ENCODE results near the gene BUB1B. TPM values are rescaled to one million over a fixed set of nuclear protein-coding genes. Genes with fewer than 3 reads are reported as not detected.
"Not testable (repeated sequence)": the region's sequence is repeated elsewhere in the genome, so short reads cannot be mapped to it uniquely, and the experiment has no call there.

The BUB1B gene
- total RNA-seq, 3 donors from 2014 or later, result 12.1 to 17.4 (median 15.6) TPM

GRCh38 chr15:40128766-40129660 lies 31.9 kb upstream of the BUB1B start:
- Mint-ChIP-seq H3K4me1 (ENCODE audit: low read depth) (no peaks in the 10 kb centered on the region), H3K9me3 (no peaks in the 10 kb centered on the region), H3K36me3 (ENCODE audit: insufficient read depth) (no peaks in the 10 kb centered on the region), H3K4me3 (no peak overlapping the region), H3K27me3 (ENCODE audit: low read depth) (peaks cover 11% of the 10 kb centered on the region)
- peak; percentile 32 to 45 for ATAC-seq
- DNase-seq, result no peak

- H3K4me3 Mint-ChIP-seq, result no peak overlapping the region
- no peaks in the 10 kb centered on the region for H3K4me1 Mint-ChIP-seq (ENCODE audit: low read depth)
- ATAC-seq (no peak), DNase-seq (no peak)
- peaks cover 11% of the 10 kb centered on the region for H3K27me3 Mint-ChIP-seq (ENCODE audit: low read depth)
- H3K9me3 Mint-ChIP-seq, result no peaks in the 10 kb centered on the region
- H3K36me3 Mint-ChIP-seq (ENCODE audit: insufficient read depth), result no peaks in the 10 kb centered on the region
Measured at GRCh38 chr15:40130118-40130517, 30.8 kb upstream of the BUB1B start.

DNA sequence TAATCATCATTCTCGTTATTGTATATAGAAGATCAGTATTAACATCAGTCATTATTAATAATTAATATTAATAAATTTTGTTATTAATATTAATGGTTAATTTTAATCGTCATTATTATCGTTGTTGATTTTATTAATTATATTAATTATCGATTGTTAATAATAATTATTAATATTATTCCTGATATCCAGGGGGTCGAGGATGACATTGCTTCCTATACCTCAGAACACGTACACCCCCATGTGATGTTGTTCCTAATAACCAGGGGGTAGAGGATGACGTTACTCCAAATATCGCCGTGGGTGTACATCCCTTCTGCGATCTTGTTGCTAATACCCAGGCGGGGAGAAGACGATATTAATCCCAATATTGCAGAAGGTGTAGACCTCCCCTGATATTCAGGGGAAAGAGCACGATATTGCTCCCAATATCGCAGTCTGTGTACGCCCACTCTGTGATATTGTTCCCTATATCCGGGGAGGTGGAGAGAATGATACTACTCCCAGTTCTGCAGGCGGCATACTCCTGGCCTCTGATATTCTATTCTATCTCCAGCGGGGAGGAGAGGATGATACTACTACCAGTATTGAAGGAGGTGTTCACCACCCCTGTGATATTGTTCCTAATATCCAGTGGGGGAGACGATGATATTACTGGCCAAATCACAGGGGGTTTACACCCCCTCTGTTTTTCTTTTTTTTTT lies 29.9 kb upstream of the BUB1B start:
- no peak overlapping the region for H3K4me3 Mint-ChIP-seq
- no peaks in the 10 kb centered on the region for H3K4me1 Mint-ChIP-seq (ENCODE audit: low read depth)
- peaks cover 11% of the 10 kb centered on the region for H3K27me3 Mint-ChIP-seq (ENCODE audit: low read depth)
- DNase-seq (no peak), ATAC-seq (no peak)
- no peaks in the 10 kb centered on the region for H3K9me3 Mint-ChIP-seq
- H3K36me3 Mint-ChIP-seq (ENCODE audit: insufficient read depth), result no peaks in the 10 kb centered on the region

GRCh38 chr15:40133544-40133943 lies 27.3 kb upstream of the BUB1B start:
- Mint-ChIP-seq H3K36me3 (ENCODE audit: insufficient read depth) (no peaks in the 10 kb centered on the region), H3K4me1 (ENCODE audit: low read depth) (no peaks in the 10 kb centered on the region), H3K4me3 (no peak overlapping the region), H3K9me3 (no peaks in the 10 kb centered on the region), H3K27me3 (ENCODE audit: low read depth) (peaks cover 14% of the 10 kb centered on the region)
- ATAC-seq, result no peak
- DNase-seq, result no peak

DNA sequence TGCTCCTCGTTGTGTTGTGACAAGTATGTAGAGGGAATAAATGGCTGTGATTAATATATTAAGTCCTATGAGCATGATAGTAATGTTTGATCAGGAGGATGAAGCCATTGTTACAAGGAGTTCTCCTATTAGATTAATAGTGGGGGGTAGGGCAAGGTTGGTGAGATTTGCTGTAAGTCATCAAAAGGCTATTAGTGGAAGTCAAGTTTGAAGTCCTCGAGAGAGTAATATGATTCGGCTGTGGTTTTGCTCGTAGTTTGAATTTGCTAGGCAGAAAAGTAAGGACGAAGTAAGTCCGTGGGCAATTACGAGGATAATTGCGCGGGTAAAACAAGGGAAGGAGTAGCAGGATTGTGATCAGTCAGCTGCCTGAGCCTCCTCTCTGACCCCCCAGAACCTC lies 26.0 kb upstream of the BUB1B start:
- no peaks in the 10 kb centered on the region for H3K9me3 Mint-ChIP-seq
- ATAC-seq, result no peak
- H3K4me1 Mint-ChIP-seq (ENCODE audit: low read depth), result no peaks in the 10 kb centered on the region

DNA sequence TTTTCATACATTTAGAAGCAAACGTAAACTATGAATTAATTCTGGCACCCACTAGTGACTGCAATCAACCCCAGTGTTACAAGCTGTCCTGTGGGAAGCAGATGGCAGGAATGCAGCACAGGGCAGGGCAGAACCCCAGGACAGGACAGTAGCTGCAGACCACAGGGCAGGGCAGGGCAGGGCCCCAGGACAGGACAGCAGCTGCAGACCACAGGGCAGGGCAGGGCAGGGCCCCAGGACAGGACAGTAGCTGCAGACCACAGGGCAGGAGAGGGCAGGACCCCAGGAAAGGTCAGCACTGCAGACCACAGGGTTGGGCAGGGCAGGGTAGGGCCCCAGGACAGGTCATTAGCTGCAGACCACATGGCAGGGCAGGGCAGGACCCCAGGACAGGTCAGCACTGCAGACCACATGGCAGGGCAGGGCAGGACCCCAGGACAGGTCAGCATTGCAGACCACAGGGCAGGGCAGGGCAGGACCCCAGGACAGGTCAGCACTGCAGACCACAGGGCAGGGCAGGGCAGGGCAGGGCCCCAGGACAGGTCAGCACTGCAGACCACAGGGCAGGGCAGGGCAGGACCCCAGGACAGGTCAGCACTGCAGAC lies 24.9 kb upstream of the BUB1B start:
- not testable (repeated sequence) for H3K4me3 Mint-ChIP-seq; H3K4me1 Mint-ChIP-seq (ENCODE audit: low read depth); DNase-seq; H3K27me3 Mint-ChIP-seq (ENCODE audit: low read depth); H3K36me3 Mint-ChIP-seq (ENCODE audit: insufficient read depth); H3K9me3 Mint-ChIP-seq; ATAC-seq

More for the DNA sequence above, 26.0 kb upstream of the BUB1B start:
- Mint-ChIP-seq H3K4me3 (no peak overlapping the region), H3K27me3 (ENCODE audit: low read depth) (peaks cover 6% of the 10 kb centered on the region), H3K36me3 (ENCODE audit: insufficient read depth) (no peaks in the 10 kb centered on the region)
- no peak for DNase-seq

DNA sequence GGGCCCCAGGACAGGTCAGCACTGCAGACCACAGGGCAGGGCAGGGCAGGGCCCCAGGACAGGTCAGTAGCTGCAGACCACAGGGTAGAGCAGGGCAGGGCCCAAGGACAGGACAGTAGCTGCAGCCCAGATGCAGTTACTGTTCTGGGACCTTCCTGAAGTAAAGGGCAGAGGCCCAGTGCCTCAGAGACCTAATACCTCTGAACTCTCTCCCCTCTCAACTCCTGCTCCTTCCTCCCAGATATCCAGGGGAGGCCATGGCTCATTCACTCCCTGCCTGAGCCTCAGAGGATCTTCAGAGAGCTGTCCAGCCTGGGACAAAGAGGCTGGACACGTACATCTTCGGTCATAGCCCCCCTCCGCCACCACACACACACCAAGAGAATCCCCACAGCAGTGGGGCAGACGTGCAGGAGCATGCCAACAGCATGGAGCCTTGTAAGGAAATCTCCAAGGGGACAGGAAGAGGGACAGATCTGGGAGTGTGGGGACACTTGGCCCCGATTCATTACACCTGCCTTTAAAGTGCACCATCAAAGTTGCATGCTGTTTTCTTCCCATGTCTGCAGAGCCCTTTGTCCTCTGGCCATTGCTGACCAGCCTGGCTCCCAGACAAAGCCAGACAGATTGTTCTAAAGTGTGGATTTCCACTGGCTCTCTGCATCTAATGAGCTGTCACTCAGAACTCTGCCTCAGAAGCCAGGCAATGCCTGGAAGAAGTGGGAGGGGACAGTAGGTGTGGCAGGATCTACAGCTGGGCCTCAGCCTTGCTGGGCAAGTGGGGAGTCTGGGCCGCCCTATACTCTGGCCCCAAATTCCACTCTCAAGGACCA lies 24.2 kb upstream of the BUB1B start:
- no peaks in the 10 kb centered on the region for H3K9me3 Mint-ChIP-seq
- DNase-seq, result no peak
- H3K4me1 Mint-ChIP-seq (ENCODE audit: low read depth), result no peaks in the 10 kb centered on the region
- no peak overlapping the region for H3K4me3 Mint-ChIP-seq
- peaks cover 2% of the 10 kb centered on the region for H3K27me3 Mint-ChIP-seq (ENCODE audit: low read depth)
- no peaks in the 10 kb centered on the region for H3K36me3 Mint-ChIP-seq (ENCODE audit: insufficient read depth)
- ATAC-seq, result no peak

GRCh38 chr15:40137303-40138200 lies 23.3 kb upstream of the BUB1B start:
- ATAC-seq (no peak), DNase-seq (no peak)
- Mint-ChIP-seq H3K9me3 (no peaks in the 10 kb centered on the region), H3K4me3 (no peak overlapping the region), H3K27me3 (ENCODE audit: low read depth) (peaks cover 2% of the 10 kb centered on the region), H3K4me1 (ENCODE audit: low read depth) (no peaks in the 10 kb centered on the region), H3K36me3 (ENCODE audit: insufficient read depth) (no peaks in the 10 kb centered on the region)

- H3K4me3 Mint-ChIP-seq; DNase-seq; H3K4me1 Mint-ChIP-seq (ENCODE audit: low read depth); ATAC-seq; H3K27me3 Mint-ChIP-seq (ENCODE audit: low read depth); H3K9me3 Mint-ChIP-seq; H3K36me3 Mint-ChIP-seq (ENCODE audit: insufficient read depth): not testable (repeated sequence)
Measured at GRCh38 chr15:40138201-40138570, 22.7 kb upstream of the BUB1B start.

DNA sequence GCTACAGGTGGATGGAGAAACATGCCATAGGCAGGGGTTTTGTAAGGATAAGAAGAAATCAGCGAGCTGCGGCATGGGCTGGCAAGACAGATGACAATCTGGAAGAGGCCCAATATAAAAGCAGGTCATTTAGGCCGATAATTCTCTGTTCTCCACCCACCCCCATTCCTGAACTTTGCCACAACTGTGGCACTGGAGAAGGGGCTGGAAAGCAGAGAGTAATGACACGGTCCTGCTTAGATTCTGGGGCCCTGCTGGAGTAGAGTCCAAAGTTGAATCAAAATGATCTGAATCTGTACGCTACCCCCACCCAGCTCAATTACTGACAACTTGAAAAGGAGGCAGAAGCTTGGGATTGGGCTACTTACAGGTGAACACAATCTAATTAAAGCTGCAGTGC lies 18.4 kb upstream of the BUB1B start:
- DNase-seq, result no peak
- H3K36me3 Mint-ChIP-seq (ENCODE audit: insufficient read depth), result no peaks in the 10 kb centered on the region
- H3K9me3 Mint-ChIP-seq, result no peaks in the 10 kb centered on the region
- H3K27me3 Mint-ChIP-seq (ENCODE audit: low read depth), result no peaks in the 10 kb centered on the region
- no peak for ATAC-seq
- no peaks in the 10 kb centered on the region for H3K4me1 Mint-ChIP-seq (ENCODE audit: low read depth)
- H3K4me3 Mint-ChIP-seq, result no peak overlapping the region

- H3K9me3 Mint-ChIP-seq, result no peaks in the 10 kb centered on the region
- H3K27me3 Mint-ChIP-seq (ENCODE audit: low read depth), result no peaks in the 10 kb centered on the region
- peak in 1 of 2 donors; percentile 21 for ATAC-seq
- H3K36me3 Mint-ChIP-seq (ENCODE audit: insufficient read depth), result no peaks in the 10 kb centered on the region
- H3K4me3 Mint-ChIP-seq, result no peak overlapping the region
- no peaks in the 10 kb centered on the region for H3K4me1 Mint-ChIP-seq (ENCODE audit: low read depth)
- no peak for DNase-seq
Measured at GRCh38 chr15:40146037-40146436, 14.8 kb upstream of the BUB1B start.

DNA sequence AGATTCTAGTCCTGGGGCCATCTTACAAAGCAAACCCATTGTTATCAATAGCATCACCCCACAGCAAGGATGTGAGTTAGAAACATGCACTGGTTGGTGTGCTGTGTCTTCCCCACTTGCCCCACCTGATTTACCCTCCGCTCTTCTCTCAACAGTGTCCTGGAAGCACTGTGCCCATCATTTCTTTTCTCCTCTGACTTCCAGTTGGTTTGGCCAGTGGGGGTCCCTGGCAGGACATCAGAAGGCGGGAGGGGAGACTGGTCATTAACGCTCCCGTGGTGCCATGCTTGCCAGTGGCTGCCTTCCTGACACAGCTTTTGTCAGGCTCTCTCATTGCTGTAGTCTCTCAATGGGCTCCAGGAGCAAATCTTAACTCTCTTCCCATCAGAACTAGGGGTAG lies 11.5 kb upstream of the BUB1B start:
- H3K36me3 Mint-ChIP-seq (ENCODE audit: insufficient read depth), result no peaks in the 10 kb centered on the region
- no peaks in the 10 kb centered on the region for H3K9me3 Mint-ChIP-seq
- no peak for ATAC-seq
- H3K4me3 Mint-ChIP-seq, result no peak overlapping the region
- H3K27me3 Mint-ChIP-seq (ENCODE audit: low read depth), result no peaks in the 10 kb centered on the region
- H3K4me1 Mint-ChIP-seq (ENCODE audit: low read depth), result no peaks in the 10 kb centered on the region
- DNase-seq, result no peak

DNA sequence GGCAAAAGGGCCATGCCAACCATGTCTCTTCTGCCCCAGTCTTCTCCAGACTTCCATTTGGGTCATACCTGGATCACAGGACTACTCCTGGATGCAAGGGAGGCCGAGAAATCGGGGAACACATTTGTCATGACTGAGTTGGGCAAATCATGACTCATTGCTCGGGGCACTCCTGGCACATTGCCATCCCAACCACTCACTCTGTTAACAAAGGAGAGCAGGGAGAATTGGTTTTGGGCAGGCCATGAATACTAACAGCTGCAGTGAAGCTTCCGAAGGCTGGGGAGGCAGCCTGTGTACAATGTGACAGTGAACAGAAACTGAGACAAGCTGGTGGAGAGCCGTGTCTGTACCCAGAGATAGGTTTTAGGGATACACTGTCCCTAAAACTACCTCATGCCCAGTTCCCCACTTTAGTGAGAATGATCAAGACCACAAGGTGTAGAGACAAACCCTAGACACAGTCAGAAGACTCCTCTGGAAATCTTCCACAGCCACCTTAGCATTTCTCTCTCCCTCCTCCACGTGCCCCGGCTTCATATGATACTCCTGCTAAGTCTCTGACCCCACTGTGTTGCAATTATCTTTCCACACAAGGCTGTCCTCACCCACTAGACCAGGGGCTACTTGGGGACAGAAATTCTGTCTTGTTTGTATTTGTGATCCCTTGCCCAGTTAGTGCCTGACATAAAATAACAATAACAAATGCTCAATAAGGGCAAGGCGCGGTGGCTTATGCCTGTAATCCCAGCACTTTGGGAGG lies 10.5 kb upstream of the BUB1B start:
- no peak for DNase-seq
- no peaks in the 10 kb centered on the region for H3K4me1 Mint-ChIP-seq (ENCODE audit: low read depth)
- H3K36me3 Mint-ChIP-seq (ENCODE audit: insufficient read depth), result no peaks in the 10 kb centered on the region
- H3K27me3 Mint-ChIP-seq (ENCODE audit: low read depth), result no peaks in the 10 kb centered on the region
- H3K4me3 Mint-ChIP-seq, result no peak overlapping the region
- no peak for ATAC-seq
- no peaks in the 10 kb centered on the region for H3K9me3 Mint-ChIP-seq

All from activated T-cell treated with anti-CD3 and anti-CD28 coated beads, Interleukin-2, amount 50 U/mL, for 4 hours (primary cell).